ENCODE results near the gene AGFG2.

AGFG2 gene

GRCh38 chr7:100585511-100586265, 46.7 kb downstream of the AGFG2 start, which contains the start of gene LRCH4:
TSS of gene LRCH4 (minus strand) at chr7:100586129. CDS start at chr7:100586100, 29 bp downstream.
- Histone ChIP-seq H3K4me2 (ENCODE audit: low read length) (peak within 1 kb of the TSS; percentile 91), H3K4me1 (ENCODE audit: control insufficient read depth, low read length) (peaks cover 36% of the 10 kb centered on the region), H3K79me2 (ENCODE audit: control insufficient read depth, low read length) (peaks cover 33% of the 10 kb centered on the region), H3K9me3 (ENCODE audit: control insufficient read depth, insufficient read depth, low read length) (no peaks in the 10 kb centered on the region), H3K36me3 (ENCODE audit: control insufficient read depth, low read length) (peaks cover 32% of the 10 kb centered on the region), H3K9me2 (replicated peaks; ENCODE audit: control insufficient read depth, low read length) (no peaks in the 10 kb centered on the region), H3K4me3 (ENCODE audit: low read length) (peak within 1 kb of the TSS; percentile 83), H3K27me3 (ENCODE audit: control insufficient read depth, low read length) (no peaks in the 10 kb centered on the region), H3F3A (ENCODE audit: control insufficient read depth, insufficient read depth) (peaks cover 18% of the 10 kb centered on the region), H3K27ac (ENCODE audit: low read depth, low read length) (peak within 1 kb of the TSS; percentile 93), H4K20me1 (ENCODE audit: control insufficient read depth, insufficient read depth, low read depth, low read length) (peaks cover 5% of the 10 kb centered on the region; the same call in 1 of the 2 replicates)
- no peak for TF ChIP-seq CTCF (IDR thresholded peaks at IDR 0.05; ENCODE audit: low read depth, low read length, poor library complexity, severe bottlenecking)
- no peak for TF ChIP-seq EZH2phosphoT487 (IDR thresholded peaks at IDR 0.05; ENCODE audit: borderline replicate concordance, low read length)

DNA sequence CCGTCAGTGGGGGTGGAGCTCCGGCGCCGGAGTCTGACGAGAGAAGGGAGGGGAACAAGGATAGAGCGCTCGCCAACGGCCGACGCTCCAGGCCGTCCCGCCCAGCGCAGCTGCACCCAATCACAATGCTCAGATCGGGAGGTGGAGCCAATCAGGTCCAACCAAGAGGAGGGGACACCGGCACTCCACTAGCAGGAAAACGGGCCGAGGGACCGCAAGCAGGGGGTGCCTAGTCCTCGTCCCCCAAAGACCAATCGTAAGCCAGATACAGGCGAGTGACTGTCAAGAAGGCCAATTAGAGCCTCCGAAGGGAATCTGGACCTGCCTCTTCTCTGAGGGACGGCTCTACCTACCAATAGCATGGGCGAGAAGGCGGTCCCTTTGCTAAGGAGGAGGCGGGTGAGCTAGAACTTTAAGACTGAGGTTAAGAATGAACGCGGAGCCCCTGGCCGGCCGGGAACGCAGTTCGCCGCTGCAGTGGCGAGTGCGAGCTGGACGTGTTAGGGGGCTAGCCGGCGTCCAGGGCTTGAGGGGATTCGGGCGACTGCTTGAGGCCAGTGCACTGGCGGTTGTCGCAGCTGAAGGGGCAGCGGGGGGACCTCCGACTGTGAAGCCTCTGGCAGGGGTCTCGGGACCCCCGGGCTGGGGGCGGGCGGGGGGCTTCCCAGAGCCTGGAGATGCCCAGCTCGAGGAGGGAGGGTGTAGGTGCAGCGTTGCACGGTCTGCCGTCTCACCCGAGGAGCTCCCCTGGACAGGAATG, 47.4 kb downstream of the AGFG2 start, which contains the start of gene FBXO24:
FBXO24 (plus strand) TSS at position 63 of the 760 bp plus-strand sequence; CDS start at position 361, 298 bp downstream.
- Histone ChIP-seq H3K9me2 (replicated peaks; ENCODE audit: control insufficient read depth, low read length) (no peaks in the 10 kb centered on the region), H3K27me3 (ENCODE audit: control insufficient read depth, low read length) (no peaks in the 10 kb centered on the region), H3K4me1 (ENCODE audit: control insufficient read depth, low read length) (peaks cover 36% of the 10 kb centered on the region), H3K4me2 (ENCODE audit: low read length) (peak within 1 kb of the TSS; percentile 91), H3K36me3 (ENCODE audit: control insufficient read depth, low read length) (peaks cover 25% of the 10 kb centered on the region), H3K79me2 (ENCODE audit: control insufficient read depth, low read length) (peaks cover 33% of the 10 kb centered on the region), H3K4me3 (ENCODE audit: low read length) (peak within 1 kb of the TSS; percentile 83), H3K27ac (ENCODE audit: low read depth, low read length) (peak within 1 kb of the TSS; percentile 93), H3K9me3 (ENCODE audit: control insufficient read depth, insufficient read depth, low read length) (no peaks in the 10 kb centered on the region), H4K20me1 (ENCODE audit: control insufficient read depth, insufficient read depth, low read depth, low read length) (peaks cover 5% of the 10 kb centered on the region; the same call in 1 of the 2 replicates), H3F3A (ENCODE audit: control insufficient read depth, insufficient read depth) (peaks cover 18% of the 10 kb centered on the region)
- no peak for TF ChIP-seq CTCF (IDR thresholded peaks at IDR 0.05; ENCODE audit: low read depth, low read length, poor library complexity, severe bottlenecking)
- no peak for TF ChIP-seq EZH2phosphoT487 (IDR thresholded peaks at IDR 0.05; ENCODE audit: borderline replicate concordance, low read length)

DNA sequence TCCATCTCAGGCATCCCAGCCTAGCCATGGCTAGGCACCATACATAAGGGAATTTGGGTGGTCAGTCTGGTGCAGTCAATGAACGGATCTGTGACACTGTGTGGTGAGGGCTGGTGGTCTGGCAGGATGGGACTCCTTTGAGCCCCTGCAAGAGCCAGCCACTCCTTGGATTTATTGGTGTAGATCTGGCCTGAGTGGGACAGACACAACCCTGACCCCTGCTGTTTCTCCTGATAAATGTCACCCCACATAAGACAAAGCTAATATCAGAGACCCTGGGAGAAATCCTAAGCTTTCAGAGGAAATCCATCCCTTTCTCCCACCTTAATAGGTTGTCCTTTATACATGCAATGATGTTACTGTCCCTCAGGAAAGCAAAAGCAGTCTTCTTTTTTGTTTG, 49.4 kb downstream of the AGFG2 start:
- H3F3A ChIP-seq (ENCODE audit: control insufficient read depth, insufficient read depth) = peaks cover 15% of the 10 kb centered on the region
- H3K4me2 ChIP-seq (ENCODE audit: low read length) = no peak overlapping the region
- peak; percentile 68 for TF ChIP-seq CTCF (IDR thresholded peaks at IDR 0.05; ENCODE audit: low read depth, low read length, poor library complexity, severe bottlenecking)
- no peak for TF ChIP-seq EZH2phosphoT487 (IDR thresholded peaks at IDR 0.05; ENCODE audit: borderline replicate concordance, low read length)
- no peak overlapping the region for H3K4me3 ChIP-seq (ENCODE audit: low read length)
- no peaks in the 10 kb centered on the region for H4K20me1 ChIP-seq (ENCODE audit: control insufficient read depth, insufficient read depth, low read depth, low read length)
- no peak overlapping the region for H3K27ac ChIP-seq (ENCODE audit: low read depth, low read length)
- H3K36me3 ChIP-seq (ENCODE audit: control insufficient read depth, low read length) = peaks cover 5% of the 10 kb centered on the region; the same call in 1 of the 2 replicates
- no peaks in the 10 kb centered on the region for H3K9me3 ChIP-seq (ENCODE audit: control insufficient read depth, insufficient read depth, low read length)
- H3K79me2 ChIP-seq (ENCODE audit: control insufficient read depth, low read length) = peaks cover 17% of the 10 kb centered on the region
- H3K9me2 ChIP-seq (replicated peaks; ENCODE audit: control insufficient read depth, low read length) = no peaks in the 10 kb centered on the region
- H3K4me1 ChIP-seq (ENCODE audit: control insufficient read depth, low read length) = peaks cover 25% of the 10 kb centered on the region
- no peaks in the 10 kb centered on the region for H3K27me3 ChIP-seq (ENCODE audit: control insufficient read depth, low read length)

Data from DOHH2 (cell line).